HPDE6-E6E7 (cell line): ENCODE results near the gene SLC38A2.

Experiments used
- DNase-seq: peaks from one replicate; pipeline ENCODE4 v3.0.0; 2011; ENCODE audit warnings: missing footprints; ENCODE audit errors: extremely low spot score

SLC38A2 gene

GRCh38 chr12:46318037-46318436 lies 54.5 kb downstream of the SLC38A2 start:
- no peak for DNase-seq
